Kidney epithelial cell (primary cell): Measurements from ENCODE around the gene SURF1. TPM values are rescaled to one million over a fixed set of nuclear protein-coding genes. Genes with fewer than 3 reads are reported as not detected.
"Not testable (repeated sequence)": the region's sequence is repeated elsewhere in the genome, so short reads cannot be mapped to it uniquely, and the experiment has no call there.

ENCODE experiments used
- DNase-seq: peaks from one replicate; pipeline ENCODE4 v3.0.0-alpha.2; 2010; ENCODE audit warnings: low read depth
- H3K27me3 ChIP-seq: 2 replicates; pipeline ENCODE4 v1.6.0; 2011; ENCODE audit warnings: low read length; ENCODE audit not compliant: control insufficient read depth, insufficient read depth
- H3K36me3 ChIP-seq: 2 replicates; pipeline ENCODE4 v1.5.1; 2011; ENCODE audit warnings: low read length; ENCODE audit not compliant: control insufficient read depth, insufficient read depth
- H3K4me3 ChIP-seq: 2 replicates; pipeline ENCODE4 v1.5.1; 2011; ENCODE audit warnings: low read depth, mild to moderate bottlenecking, control low read depth, low read length
- CTCF ChIP-seq: IDR thresholded peaks from 2 replicates; pipeline ENCODE4 v1.5.1; 2011; ENCODE audit warnings: mild to moderate bottlenecking, moderate library complexity, low read length, control low read depth, inconsistent platforms; ENCODE audit not compliant: insufficient read depth, poor library complexity, severe bottlenecking
- total RNA-seq: library from RNA; depleted of rRNA; stranded (reverse); fragments of >200 nt; gene quantifications from 2 replicates; pipeline ENCODE4 v1.2.3, GENCODE V29; 2015

SURF1 gene
- total RNA-seq, 1 donor from 2014 or later, result 39.2 TPM

GRCh38 chr9:133321411-133321935 lies 34.8 kb downstream of the SURF1 start:
- Histone ChIP-seq H3K4me3 (no peak overlapping the region), H3K27me3 (peaks cover 5% of the 10 kb centered on the region), H3K36me3 (no peaks in the 10 kb centered on the region)
- TF ChIP-seq CTCF, result no peak
- DNase-seq, result no peak

- DNase-seq, result no peak
- Histone ChIP-seq H3K27me3 (peaks cover 5% of the 10 kb centered on the region), H3K4me3 (no peak overlapping the region), H3K36me3 (no peaks in the 10 kb centered on the region)
- no peak for TF ChIP-seq CTCF
Observed at GRCh38 chr9:133320421-133320881, 35.8 kb downstream of the SURF1 start.

- H3K4me3 ChIP-seq, H3K36me3 ChIP-seq, DNase-seq, H3K27me3 ChIP-seq: not testable (repeated sequence)
Observed at GRCh38 chr9:133317551-133317950, 38.7 kb downstream of the SURF1 start.

GRCh38 chr9:133315997-133316396 lies 40.3 kb downstream of the SURF1 start:
- peaks cover 2% of the 10 kb centered on the region for H3K27me3 ChIP-seq
- DNase-seq, result no peak
- no peak overlapping the region for H3K4me3 ChIP-seq
- TF ChIP-seq CTCF, result no peak
- no peaks in the 10 kb centered on the region for H3K36me3 ChIP-seq

- DNase-seq, result no peak
- no peak for TF ChIP-seq CTCF
- Histone ChIP-seq H3K36me3 (no peaks in the 10 kb centered on the region), H3K27me3 (peaks cover 5% of the 10 kb centered on the region), H3K4me3 (no peak overlapping the region)
Observed at GRCh38 chr9:133309608-133310007, 46.7 kb downstream of the SURF1 start.

GRCh38 chr9:133307301-133307700 lies 49.0 kb downstream of the SURF1 start:
- peaks cover 15% of the 10 kb centered on the region for H3K27me3 ChIP-seq
- H3K36me3 ChIP-seq, result no peaks in the 10 kb centered on the region
- no peak for DNase-seq
- TF ChIP-seq CTCF, result no peak
- no peak overlapping the region for H3K4me3 ChIP-seq
